Kidney glomerular epithelial cell (primary cell): ENCODE results near the gene C4orf17.
"Not testable (repeated sequence)": the region's sequence is repeated elsewhere in the genome, so short reads cannot be mapped to it uniquely, and the experiment has no call there.

Experiments
- DNase-seq: peaks from one replicate; lab custom pipeline; 2025; lab: John Stamatoyannopoulos, UW

Gene C4orf17

DNA sequence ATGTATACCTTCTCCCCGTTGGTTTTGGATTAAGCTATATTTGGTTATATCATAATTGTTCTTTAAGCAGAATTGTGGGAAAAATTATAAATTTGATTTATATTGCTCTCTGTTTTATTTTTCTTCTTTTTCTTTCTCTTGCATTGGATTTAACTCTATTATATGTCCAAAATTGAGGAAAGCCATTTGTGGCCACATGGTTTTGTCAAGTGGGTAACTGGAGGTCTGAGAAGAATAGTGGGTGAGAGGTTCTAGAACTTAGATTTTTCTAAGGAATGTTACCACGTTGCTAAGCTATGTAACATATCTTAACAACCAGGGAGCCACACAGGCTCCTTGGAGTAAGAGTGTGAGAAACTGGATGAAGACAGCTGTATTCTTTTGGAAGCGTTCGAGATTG, at the start of gene C4orf17:
C4orf17 (plus strand) TSS at position 301 of the 400 bp plus-strand sequence. CDS start 2,061 bp downstream, outside the sequence.
- no peak for DNase-seq

DNA sequence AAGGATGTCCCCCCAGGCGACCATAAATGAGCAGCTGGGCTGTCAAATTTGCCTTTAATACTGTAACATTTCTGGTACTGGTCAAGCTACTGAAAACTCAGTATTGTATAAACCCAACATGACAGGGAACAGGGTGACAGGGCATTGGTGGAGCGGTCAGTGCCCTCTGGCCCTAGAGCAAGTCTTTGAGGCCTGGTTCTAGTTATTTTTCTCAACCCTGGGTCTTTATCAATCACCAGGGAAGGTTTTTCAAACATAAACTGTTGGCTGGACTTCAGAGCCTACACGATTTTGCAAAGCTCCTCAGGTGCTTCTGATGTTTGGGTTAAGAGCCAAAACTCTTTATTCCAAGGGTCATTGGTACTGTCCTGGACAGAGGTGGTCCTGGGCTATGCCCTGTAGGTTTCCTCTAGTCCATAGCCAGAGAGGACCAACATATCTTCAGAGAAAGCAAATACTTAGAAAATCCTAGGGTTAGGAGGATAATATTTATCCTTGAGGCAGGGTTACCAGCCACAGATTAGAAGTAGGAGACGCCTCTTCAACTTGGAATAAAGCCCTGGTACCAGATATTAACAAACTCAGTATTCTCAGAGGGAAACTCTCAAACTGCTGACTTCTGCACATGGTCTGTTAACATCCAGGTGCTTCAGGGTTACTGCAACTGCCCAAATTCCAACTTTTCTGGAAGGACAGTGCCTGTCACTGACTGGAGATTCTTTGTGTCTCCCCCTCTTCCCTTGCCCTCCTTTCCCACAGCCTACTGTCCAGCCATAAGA, 49.0 kb upstream of the C4orf17 start:
- DNase-seq: no peak

DNA sequence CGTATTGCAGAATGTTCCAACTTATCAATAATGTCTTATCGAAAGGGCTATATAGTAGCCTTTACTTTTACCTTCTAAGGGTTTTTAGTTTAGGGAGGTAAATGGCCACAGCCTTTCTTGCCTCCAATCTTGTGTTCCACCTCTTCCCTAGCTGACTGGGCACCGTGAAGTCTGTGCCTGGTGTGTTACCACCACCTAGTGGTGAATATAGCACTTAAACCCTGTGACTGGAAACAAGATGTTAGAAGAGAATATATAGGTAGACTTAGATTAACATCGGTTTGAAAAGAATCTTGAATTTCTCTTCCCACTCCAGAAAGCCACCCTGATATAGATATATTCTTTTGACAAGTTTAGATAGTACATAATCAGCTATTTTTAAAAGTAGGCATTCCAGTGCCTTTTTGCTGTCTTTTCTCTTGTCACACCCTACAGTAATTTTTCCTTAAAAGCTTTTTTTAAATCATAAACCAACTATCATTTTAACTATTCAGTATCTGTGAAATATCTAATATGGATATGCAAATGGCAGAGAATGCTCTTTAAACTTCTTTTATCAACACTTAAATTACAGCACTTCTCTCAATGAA, 47.9 kb upstream of the C4orf17 start:
- DNase-seq: peak; percentile 67

DNA sequence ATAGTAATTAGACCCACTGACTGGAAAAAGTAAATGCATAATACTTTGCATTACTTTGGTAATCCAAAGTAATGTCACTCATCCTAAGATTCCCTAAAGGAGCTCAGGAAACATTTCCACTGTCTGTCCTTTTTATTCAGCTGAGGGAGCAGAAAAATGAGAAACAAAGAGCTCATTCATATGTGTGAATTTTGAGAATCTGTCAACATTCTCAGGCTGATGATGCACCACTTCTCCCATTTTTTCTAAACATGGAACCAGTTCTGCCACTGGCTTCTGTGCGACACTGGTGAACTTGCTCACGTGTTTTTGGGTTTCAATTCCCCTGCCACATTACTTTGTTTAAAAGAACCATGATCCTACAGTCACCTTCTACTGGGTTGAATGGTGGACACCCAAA, 47.3 kb upstream of the C4orf17 start:
- no peak for DNase-seq

DNA sequence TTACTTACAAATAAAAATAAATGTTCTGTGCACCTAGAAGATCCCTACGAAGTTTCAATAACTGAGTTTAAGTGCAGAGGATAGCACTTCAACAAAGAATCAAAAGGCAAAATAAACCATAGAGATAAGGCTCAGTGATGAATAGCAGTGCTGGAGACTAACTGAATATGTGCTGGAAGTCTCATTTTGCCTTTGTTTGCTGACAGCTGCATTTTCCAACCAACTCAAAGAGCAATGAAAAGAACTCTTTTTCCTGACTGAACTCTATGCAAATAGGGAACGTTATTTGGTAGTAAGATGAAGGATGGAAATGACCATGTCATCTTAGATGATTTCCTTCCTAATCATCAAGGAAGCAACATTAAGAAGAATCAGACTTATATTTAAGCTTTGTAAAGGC, 42.9 kb upstream of the C4orf17 start:
- DNase-seq: no peak

DNA sequence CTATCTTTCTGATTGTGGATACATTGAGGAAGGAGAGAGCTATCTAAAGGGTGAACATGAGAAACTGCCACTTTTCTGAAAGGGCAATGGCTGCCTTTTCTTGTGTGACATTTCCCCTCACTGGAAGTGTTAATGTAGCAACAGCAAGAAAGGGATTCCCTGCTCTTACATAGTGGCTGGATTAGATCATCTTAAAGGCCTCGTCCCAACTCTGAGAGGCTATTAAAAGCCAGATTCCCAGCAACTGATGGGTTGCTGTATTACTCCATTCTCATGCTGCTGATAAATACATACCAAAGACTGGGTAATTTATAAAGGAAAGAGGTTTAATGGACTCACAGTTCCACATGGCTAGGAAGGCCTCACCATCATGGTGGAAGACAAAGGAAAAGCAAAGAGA, 41.9 kb upstream of the C4orf17 start:
- DNase-seq: no peak

DNA sequence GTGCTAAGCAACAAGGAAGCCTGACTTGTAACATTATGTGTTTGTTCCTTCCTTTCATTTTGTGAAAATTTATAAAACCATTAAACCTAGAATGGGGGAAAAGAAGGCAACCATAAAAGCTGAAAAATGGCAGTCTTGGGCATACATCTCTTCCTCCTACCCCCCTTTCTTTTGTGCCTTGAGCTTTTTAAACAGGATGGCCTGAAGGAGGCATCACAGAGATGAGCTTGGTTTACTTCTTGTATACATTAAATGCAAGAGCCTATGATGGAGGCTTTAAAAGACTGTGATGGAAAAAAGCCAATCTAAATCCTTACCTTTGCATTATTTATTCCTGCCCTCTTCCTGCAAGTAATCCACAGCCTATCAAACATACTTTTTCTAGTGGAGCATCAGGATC, 39.5 kb upstream of the C4orf17 start:
- no peak for DNase-seq

DNA sequence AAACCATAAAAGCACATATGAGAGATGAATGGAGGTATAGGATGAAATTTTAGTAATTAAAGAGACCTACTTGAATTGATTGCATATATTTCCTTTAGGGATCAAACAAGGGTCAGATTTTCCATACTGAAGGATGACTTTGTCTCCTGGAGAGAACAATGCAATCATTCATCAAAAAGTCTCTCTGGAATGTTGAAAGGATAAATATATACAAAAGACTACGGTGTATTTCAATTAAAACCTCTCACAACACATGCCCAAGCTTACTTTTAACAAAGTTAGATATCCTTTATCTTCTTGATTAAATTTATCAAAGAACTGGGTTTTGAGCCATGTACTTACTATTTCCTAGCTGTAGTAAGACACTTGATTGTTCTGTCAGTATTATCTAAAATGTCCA, 38.9 kb upstream of the C4orf17 start:
- DNase-seq: no peak

DNA sequence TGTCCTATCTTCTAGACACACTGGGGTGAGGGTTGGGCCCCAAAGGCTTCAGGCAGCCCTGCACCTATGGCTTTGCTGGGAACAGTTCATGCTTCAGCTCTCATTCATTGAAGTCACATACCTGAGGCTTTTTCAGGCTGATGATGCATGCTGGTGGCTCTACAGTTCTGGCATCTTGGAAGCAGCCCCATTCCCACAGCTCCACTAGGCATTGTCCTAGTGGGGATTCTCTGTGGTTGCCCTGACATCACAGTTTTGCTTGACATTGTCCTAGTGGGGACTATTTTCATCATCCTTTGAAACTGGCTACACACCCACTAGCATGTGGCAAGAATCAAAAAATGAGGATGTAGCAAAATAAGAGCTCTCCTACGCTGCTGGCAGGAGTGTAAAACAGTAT, 37.7 kb upstream of the C4orf17 start:
- peak; percentile 15 for DNase-seq

DNA sequence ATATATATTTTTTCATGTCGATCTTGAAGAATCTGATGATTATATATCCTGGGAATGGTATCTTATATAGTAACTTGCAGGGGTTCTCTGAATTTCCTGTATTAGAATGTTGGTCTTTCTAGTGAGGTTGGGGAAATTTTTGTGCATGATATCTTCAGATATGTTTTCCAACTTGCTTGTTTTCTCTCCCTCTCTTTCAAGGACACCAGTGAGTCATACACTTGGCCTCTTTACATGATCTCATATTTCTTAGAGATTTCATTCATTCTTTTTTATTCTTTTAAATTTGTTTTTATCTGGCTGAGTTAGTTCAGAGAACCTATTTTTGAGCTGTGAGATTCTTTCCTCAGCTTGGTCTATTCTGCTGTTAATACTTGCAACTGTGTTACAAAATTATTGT, 27.2 kb upstream of the C4orf17 start:
- DNase-seq: no peak

DNA sequence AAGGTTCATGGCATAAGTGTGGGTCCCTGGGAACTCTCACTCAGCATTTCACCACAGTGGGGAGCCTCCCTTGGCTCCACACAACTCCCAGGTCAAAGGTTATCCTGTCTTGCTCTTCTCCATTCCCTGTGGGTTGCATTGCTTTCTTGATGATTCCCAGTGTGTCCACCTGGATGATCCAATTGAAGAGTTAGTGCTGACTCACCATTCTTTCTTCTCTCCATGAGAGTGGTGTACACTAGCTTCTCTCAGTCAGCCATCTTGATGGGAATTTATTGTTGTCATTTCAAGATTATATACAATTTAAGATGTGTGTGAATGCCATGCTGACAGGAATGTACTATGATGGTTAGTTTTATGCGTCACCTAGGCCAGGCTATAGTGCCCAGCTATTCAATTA, 25.6 kb upstream of the C4orf17 start:
- DNase-seq: no peak

DNA sequence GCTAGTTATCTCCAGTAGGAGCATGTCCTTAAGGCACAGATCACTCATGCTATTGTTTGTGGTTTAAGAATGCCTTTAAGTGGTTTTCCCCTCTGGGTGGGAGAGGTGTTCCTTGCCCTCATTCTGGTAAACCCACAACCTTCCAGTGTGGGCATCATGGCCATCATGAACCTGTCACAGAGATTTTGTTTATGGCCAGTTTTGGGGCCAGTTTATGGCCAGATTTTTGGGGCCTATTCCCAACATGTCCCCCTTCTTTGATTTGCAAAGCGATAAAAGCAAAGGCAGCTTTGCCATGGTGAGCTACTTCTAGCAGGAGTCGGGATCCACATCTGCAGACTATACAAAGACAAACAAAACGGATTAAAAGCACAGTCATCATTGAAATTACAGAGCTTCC, 24.2 kb upstream of the C4orf17 start:
- not testable (repeated sequence) for DNase-seq

DNA sequence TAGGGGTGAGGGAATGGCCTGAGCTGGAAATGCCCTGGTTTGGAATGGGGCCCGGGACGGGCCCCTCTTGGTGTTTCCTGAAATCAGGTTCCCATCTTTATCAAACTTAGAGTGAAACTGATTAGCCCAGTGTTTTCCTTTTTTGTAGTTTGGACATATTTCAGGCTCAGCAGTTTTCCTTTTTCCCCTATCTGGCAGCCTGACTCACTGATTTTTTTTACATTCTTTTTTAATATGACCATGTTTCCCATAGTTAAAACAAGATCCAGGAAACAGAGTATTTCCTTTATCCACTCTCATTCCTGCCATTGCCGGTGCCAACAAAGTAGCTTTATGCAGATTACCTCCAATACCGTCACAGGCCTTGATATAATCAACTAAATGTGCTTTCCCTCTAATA, 20.5 kb upstream of the C4orf17 start:
- DNase-seq: no peak

DNA sequence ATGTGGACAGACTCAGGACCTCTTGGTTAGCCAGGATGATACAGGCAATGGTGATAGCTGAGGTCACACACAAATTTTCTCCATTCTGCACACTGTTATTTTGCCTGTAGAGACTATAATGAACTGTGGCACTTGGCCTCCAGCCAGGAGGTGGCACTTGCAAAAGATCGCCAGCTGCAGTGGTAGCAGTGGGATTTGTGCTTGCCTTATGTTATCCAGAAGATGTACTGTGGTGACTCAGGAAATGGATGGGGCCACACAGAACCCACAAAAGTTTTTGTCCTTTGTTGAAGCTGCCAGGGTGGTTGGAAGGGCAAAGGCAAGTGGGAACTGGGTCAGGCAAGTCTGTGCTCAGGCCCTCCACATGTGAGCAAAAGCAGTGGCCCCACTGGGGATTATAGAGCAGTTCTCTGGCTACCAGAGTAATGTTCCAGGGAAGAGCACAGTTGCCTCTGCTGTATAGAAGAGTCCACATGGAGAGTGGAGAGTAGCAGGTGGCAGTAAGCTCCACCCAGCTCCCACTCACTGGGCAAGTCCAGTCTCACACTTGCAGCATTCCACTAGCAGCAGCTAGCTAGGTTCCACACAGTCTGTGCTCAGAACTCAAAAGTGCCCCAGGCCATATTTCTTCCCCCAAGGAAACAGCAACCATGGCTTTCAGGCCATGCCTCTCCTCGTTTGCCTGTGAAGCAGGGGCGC, 5.9 kb upstream of the C4orf17 start:
- no peak for DNase-seq

DNA sequence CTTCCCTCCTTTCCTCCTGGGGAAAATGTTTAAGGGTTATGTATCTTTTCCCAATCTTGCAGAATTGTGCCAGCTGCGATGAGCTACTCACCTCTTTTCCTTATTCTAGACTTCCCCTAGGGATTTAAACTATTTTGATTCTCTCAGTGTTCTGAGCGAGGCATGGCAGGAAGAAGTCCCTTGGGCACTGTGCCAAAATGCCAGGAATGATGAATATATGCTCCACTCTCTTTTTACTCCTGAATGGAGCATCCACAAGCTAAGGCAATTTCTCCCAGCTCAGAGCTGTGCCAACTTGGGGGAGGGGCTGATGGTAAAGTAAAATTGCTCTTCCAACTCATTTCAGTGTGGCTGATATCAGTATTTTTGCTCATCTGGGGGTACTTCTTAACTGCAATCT, 4.0 kb upstream of the C4orf17 start:
- DNase-seq: no peak

DNA sequence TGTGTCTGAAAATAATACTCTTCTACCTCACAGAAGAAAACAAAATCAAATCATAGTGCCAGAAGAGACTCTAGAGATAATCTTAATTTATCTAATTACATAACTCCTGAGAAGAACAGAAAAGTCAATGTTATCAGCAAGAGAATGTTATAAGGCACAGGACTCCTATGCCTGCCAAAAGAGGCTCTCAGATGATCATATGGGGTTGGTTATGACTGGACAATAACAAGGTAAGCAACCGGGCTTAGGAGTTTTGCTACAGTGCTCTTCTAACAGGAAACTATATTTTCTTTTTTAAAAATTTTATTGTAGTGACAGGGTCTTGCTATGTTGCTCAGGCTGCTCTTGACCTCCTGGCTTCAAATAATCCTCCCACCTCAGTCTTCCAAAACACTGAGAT, 3.5 kb upstream of the C4orf17 start:
- no peak for DNase-seq

DNA sequence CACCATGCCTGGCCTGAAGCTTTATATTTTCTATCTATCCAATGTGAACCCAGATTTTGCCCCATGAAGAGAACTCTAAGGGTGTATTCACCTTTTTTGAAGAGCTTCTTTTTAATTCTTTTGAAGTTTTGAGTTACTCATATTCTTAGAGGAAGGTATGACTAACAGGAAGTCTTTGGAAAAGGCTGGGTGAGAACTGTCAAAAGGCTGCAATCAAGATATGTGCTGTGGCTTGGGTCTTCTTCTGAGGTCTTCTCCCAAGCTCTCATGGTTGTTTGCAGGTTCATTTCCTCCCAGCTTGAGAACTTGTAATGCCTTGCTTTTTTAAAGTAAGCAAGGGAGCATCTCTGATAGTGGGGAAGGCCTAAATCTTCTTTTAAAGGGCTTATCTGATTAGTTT, 3.1 kb upstream of the C4orf17 start:
- DNase-seq: no peak

DNA sequence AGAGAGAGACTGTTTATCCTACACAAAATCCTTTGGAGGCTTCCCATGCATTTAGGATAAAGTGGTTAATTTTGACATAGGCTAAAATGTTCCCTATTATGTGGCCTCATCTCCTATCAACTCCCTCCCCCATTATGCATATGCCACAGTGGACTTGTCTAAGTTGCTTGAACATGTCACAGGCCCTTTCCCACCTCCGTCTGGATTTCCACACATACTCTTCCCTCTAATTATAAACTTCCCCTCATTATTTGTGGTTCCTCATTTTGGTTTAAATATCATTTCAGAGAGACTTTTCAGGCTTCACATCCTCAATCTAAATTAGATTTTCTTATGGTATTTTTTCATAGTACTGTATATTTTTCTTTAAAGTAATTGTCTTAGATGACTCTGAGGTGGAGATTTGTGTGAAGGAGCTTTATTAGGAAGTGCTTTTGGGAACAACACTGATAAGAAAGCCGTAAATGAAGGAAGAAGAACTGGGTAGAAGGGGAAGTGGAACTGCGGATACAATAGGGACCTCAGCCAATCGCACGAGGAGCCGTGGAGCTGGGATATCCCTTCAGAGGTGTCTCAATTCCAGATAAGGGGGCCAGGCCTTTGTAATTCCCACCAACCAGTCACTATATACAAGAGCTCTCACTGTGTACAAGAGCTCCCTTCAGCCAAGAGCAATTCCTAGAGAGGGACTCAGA, 7.9 kb downstream of the C4orf17 start:
- no peak for DNase-seq

DNA sequence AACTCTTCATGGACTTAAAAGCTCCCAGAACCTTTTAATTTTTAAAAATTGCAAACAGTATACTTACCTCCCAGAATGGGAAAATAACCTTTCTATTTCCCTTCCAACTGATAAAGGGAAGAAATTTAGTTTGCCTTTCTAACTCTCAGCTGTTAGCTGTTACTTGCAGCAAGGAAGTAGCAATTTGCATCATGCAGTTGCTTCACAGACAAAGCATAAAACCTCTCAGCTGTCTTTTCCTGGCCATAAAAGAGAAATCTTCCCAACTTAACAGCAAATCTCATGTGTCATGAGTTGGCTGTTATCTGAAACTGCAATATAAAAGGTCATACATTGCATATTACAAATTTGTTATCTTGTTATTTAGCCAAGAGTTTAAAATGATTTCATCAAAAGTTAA, 18.4 kb downstream of the C4orf17 start:
- DNase-seq: no peak

DNA sequence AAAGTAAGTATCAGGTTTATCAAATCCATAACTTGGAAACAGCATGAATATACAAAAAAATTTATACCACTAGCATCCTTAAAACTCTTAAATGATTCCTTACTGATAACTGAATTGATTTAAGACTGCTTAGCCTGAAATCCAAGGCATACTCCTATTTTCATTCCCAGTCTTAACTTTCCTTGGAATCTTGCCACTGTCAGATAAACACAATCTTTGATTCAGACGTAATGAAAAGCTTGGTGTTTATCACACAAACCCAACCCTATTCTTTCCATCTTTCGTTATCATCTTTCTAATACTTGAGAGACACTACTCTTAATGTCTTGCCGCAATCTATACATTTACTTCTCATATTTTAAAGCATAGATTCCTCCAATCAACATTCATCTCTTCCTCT, 19.1 kb downstream of the C4orf17 start:
- no peak for DNase-seq

DNA sequence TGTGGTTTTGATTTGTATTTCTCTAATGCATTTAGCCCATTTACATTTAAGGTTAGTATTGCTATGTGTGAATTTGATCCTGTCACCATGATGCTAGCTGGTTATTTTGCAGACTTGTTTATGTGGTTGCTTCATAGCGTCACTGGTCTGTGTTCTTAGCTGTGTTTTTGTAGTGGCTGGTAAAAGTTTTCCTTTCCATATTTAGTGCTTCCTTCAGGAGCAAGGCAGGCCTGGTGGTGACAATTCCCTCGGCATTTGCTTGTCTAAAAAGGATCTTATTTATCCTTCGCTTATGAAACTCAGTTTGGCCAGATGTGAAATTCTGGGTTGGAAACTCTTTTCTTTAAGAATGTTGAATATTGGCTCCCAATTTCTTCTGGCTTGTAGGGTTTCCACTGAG, 23.9 kb downstream of the C4orf17 start:
- not testable (repeated sequence) for DNase-seq

DNA sequence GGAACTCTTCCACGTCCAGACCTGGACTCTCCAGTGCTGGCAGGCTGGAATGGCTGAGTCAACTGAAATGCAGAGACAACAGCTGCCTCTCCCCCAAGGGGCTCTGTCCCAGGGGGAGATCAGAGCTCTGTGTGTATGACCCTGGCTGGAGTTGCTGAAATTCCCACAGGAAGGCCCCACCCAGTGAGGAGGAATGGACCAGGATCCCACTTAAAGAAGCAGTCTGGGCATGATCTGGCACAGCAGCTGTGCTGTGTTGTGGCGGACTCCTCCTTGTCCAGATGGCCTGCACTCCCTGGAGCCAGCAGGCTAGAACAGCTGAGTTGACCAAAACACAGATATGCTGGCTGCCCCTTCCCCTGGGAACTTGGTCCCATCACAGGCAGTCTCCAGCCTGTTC, 25.4 kb downstream of the C4orf17 start:
- DNase-seq: no peak

DNA sequence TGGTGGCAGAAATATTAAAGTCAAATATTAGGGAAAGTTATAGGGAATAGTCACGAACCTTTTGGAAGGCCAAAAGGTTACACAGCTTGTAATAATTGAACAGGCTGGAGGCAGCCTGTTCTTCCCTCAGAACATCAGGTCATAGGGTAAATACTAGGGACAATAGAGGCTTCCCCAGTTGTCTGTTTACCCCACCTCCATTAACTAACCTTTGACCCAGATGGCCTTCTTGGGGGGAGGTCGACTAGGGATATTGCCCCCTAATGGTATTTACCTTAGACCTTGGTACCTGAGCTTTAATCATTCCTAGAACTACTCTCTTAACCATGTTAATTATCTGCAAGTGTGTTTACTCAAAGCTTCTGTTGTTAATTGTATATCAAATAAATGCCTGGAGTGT, 26.0 kb downstream of the C4orf17 start:
- no peak for DNase-seq
